Measurements from ENCODE around the gene UBE2E2.

GRCh38 chr3:23341147-23341838, 138.2 kb downstream of the UBE2E2 start:
- TF ChIP-seq ZBTB26 (tag by site-specific recombination; optimal IDR thresholded peaks at IDR 0.05) (no peak), REST (tag by site-specific recombination; IDR thresholded peaks at IDR 0.05) (no peak), CTCF (tag by site-specific recombination; IDR thresholded peaks at IDR 0.05) (no peak), AEBP2 (tag by site-specific recombination; IDR thresholded peaks at IDR 0.05; ENCODE audit: borderline replicate concordance) (no peak), ZNF174 (tag by site-specific recombination; IDR thresholded peaks at IDR 0.05) (no peak), PRDM4 (tag by site-specific recombination; IDR thresholded peaks at IDR 0.05) (no peak), ZNF768 (tag by site-specific recombination; IDR thresholded peaks at IDR 0.05) (no peak), ZBTB8A (tag by site-specific recombination; IDR thresholded peaks at IDR 0.05) (no peak), ZNF274 (IDR thresholded peaks at IDR 0.05; ENCODE audit: low read length) (no peak), ZNF274 (tag by site-specific recombination; IDR thresholded peaks at IDR 0.05; ENCODE audit: borderline replicate concordance) (no peak), ZNF311 (tag by site-specific recombination; IDR thresholded peaks at IDR 0.05; ENCODE audit: borderline replicate concordance) (no peak)

All from HEK293 (cell line).